T-helper 1 cell (primary cell): ENCODE measurements around the gene MYRIP.

Experiments
- DNase-seq, 5 donors: peaks; one replicate each; pipeline ENCODE4 v3.0.0-alpha.2; 2012 to 2020

Gene MYRIP

GRCh38 chr3:40086890-40087883 lies 277.8 kb downstream of the MYRIP start:
- DNase-seq: no peak

- DNase-seq: no peak
Observed at GRCh38 chr3:40088527-40089170, 279.2 kb downstream of the MYRIP start.

GRCh38 chr3:40096661-40097111 lies 287.3 kb downstream of the MYRIP start:
- no peak for DNase-seq

GRCh38 chr3:40097131-40098117 lies 288.0 kb downstream of the MYRIP start:
- no peak for DNase-seq

- DNase-seq: no peak
Observed at GRCh38 chr3:40098261-40098759, 288.9 kb downstream of the MYRIP start.

GRCh38 chr3:40099871-40100270 lies 290.5 kb downstream of the MYRIP start:
- DNase-seq: no peak

DNA sequence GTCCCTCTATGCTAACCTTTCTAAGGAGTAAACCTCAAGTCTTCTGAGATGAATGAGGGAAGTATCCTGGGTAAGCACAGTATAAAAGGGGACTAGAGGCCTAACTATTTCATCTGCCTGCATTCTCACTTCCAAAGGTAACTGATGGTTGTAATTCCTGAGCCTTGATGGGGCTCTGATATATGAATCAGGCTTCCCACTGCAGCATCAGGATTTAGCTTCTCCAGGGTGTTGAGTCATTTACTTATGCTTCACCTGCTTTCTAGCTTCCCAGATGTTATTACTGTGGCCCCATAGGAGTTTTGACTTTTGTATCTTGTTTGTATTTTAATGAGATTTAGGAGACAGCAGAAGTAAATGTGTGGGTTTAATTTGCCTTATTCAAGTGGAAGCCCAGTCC lies 292.8 kb downstream of the MYRIP start:
- DNase-seq: no peak

DNA sequence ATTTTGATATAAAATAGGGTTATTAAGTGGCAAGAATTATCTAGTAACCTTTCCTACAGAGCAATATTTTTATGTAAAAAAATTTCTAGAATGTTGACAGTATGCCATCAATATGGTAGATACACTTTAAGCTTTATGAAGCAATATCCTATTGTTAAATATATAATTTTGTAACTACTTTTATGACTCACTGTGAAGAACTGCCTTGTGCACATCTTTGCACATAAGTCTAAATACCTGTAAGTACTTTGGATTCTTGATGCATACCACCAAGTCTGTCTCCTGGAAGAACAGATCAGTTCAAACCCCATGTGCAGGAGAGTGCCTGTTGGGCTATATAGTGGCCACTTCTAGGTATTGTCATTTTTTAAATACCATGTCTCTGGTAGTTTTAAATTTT lies 294.4 kb downstream of the MYRIP start:
- no peak for DNase-seq

DNA sequence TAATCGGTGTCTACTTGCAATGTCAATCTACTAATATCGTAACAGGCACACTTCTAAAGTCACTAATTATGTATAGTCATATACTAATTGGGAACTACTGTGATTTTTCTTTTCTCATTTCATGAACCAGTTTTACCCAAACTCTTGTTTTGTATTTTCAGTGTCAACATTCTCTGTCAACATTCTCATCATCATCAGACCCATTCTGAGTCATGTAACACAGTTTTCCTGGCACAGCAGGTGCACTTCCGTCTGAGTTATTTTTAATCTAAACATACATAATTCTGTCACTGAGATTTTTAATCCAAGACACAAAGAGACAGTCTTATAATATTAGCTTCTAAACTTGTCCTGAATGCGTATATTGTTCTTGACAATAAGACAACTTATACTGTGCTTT lies 295.0 kb downstream of the MYRIP start:
- no peak for DNase-seq

- no peak for DNase-seq
Observed at GRCh38 chr3:40108643-40109042, 299.2 kb downstream of the MYRIP start.

DNA sequence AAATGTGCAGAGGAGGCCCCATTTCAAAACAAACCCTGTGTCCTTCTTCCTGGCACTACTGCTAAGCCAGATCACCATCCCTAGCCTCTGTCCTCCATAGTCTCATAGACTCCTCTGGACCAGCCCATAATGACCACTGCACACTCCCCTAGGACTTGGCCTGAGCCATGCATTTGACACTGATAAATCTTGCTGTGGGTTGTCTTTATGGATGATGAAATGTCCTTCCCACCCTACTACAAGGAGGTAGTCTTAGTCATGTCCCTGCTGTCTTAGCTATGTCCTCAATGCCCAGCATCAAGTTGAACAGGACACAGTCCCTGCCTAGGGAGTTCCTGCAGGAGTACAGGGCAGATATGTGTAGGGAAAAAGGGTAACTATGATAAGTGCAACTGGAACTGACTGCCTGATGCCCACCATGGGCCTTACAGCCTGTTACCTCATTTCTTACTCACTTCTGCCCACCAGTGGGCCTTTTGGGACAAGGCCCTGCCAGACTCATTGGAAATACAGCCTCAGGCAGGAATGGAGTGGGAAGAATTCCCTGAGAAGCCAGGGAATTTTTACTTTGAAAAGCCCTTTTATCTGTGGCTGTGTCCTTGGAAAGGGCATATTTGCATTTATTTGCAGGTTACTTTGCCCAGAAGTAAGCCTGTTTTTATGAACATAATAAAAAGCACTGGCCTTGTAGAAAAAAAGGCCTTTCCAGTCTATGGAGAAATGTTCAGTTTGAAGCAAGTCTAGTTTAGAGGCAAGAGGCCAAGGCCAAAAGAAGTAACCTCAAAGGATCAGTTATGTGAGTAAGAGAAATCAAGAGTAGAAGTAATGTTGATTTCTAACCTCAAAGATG lies 300.5 kb downstream of the MYRIP start:
- DNase-seq: no peak

GRCh38 chr3:40116478-40117177 lies 307.2 kb downstream of the MYRIP start:
- no peak for DNase-seq

- DNase-seq: no peak
Observed at GRCh38 chr3:40118091-40118490, 308.7 kb downstream of the MYRIP start.

GRCh38 chr3:40120067-40120692 lies 310.8 kb downstream of the MYRIP start:
- no peak for DNase-seq

GRCh38 chr3:40120806-40121205 lies 311.4 kb downstream of the MYRIP start:
- no peak for DNase-seq

DNA sequence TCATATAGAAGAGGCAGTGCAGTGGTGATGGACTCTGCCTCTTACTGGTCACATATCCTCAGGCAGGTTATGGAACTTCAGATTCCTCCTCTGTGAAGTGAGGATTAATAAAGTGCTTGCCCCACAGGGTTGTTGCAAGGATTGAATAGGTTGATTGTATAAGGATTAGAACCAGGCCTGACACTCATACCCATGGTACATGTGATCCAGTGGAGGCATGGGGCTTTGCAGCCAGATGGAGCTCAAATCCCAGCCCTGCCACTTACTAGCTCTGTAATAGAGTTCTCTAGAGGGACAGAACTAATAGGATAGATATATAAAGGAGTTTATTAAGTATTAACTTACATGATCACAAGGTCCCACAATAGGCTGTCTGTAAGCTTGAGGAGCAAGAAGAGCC lies 315.5 kb downstream of the MYRIP start:
- DNase-seq: no peak

DNA sequence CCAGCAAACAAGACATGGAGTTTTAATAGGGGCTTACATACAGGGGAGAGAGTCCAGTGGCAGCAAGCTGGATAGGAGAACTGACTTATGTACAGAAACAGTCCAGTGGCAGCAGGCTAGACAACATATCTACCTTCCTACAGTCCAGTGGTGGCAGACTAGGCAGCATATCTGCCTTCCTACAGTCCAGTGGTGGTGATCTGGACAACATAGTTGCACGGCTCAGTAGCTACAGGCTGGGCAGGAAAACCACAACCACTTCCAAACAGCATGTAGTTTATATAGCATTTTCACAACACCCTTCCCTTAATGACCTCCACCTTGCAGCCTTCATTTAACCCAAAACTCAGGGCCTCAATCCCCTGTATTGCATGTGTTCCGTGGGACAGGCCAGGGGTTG lies 318.8 kb downstream of the MYRIP start:
- DNase-seq: no peak

GRCh38 chr3:40129510-40129909 lies 320.1 kb downstream of the MYRIP start:
- DNase-seq: no peak

- DNase-seq: no peak
Observed at GRCh38 chr3:40129981-40130380, 320.6 kb downstream of the MYRIP start.

DNA sequence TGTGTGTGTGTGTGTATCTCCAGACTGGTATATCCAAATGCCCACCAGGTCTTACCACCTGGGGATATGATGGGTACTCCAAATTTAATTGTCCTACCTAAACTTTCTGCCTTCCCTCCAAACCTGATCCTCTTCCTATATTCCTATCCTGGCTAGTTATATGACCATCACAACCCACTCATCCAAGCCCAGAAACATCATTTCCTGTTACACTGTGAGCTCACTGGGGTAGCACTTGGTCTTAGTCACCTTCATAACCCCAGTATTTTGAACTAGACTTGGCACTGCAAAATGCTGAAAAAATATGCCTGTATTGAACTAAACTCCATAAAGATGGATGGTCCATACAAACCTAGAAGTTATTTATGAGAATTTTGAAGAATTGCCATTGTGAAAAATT lies 321.3 kb downstream of the MYRIP start:
- no peak for DNase-seq
